IMR-90 (cell line): ENCODE results near the gene MMP27. TPM values are rescaled to one million over a fixed set of nuclear protein-coding genes. Genes with fewer than 3 reads are reported as not detected.

Experiments
- ATAC-seq: fragments of 200-7000 bp; cut with Tn5 transposase; 2 replicates; pipeline ENCODE4 v1.9.1; 2020; ENCODE audit warnings: low read depth, mild to moderate bottlenecking, moderate library complexity
- BruUV-seq: library from RNA; stranded (reverse); fragments of 400-500 nt; replicated peaks from 2 replicates; lab custom pipeline; 2021; lab: Mats Ljungman, UMichigan
- CTCF ChIA-PET: fragments of 300-600 bp; formaldehyde crosslinking; extraction: SDS; loops from one replicate; lab custom pipeline; 2021; ENCODE audit warnings: antibody characterized with exemption; lab: Yijun Ruan, JAX
- POLR2A ChIA-PET: fragments of 300-600 bp; sonication (Branson Sonifier 250); formaldehyde crosslinking; loops from one replicate; lab custom pipeline; 2022; ENCODE audit warnings: antibody characterized with exemption; ENCODE audit not compliant: unreplicated experiment; lab: Charles Lee
- DNase-seq: peaks from one replicate; pipeline ENCODE4 v3.0.0; 2013
- H2AFZ ChIP-seq: replicated peaks from 2 replicates; pipeline ENCODE3; 2013; ENCODE audit warnings: low read length, mild to moderate bottlenecking; ENCODE audit not compliant: poor library complexity
- H2AK5ac ChIP-seq: 2 replicates; pipeline ENCODE4 v1.6.1; 2013; ENCODE audit warnings: low read depth, low read length, inconsistent platforms
- H2AK9ac ChIP-seq: replicated peaks from 2 replicates; pipeline ENCODE3; 2013; ENCODE audit warnings: mild to moderate bottlenecking, low read depth, low read length, moderate library complexity; ENCODE audit not compliant: poor library complexity
- H2BK120ac ChIP-seq: 2 replicates; pipeline ENCODE4 v1.6.1; 2013; ENCODE audit warnings: low read depth, low read length, inconsistent platforms
- H2BK15ac ChIP-seq: 3 replicates; pipeline ENCODE4 v1.6.1; 2013; ENCODE audit warnings: low read depth, low read length, inconsistent platforms
- H2BK20ac ChIP-seq: 2 replicates; pipeline ENCODE4 v1.6.1; 2013; ENCODE audit warnings: low read depth, mild to moderate bottlenecking, inconsistent platforms, low read length, moderate library complexity
- H2BK5ac ChIP-seq: 2 replicates; pipeline ENCODE4 v1.6.1; 2013; ENCODE audit warnings: mild to moderate bottlenecking, low read depth, low read length, inconsistent platforms; ENCODE audit not compliant: poor library complexity, severe bottlenecking
- H3K14ac ChIP-seq: replicated peaks from 2 replicates; pipeline ENCODE4 v1.6.1; 2013; ENCODE audit warnings: low read depth, low read length, inconsistent platforms
- H3K18ac ChIP-seq: 2 replicates; pipeline ENCODE4 v1.6.1; 2013; ENCODE audit warnings: low read depth, low read length, control low read depth
- H3K23ac ChIP-seq: 2 replicates; pipeline ENCODE4 v1.6.1; 2013; ENCODE audit warnings: low read depth, low read length, inconsistent platforms
- H3K27ac ChIP-seq: 2 replicates; pipeline ENCODE4 v1.5.1; 2013; ENCODE audit warnings: mild to moderate bottlenecking, control low read depth, low read length; ENCODE audit not compliant: insufficient read depth
- H3K27me3 ChIP-seq: 2 replicates; pipeline ENCODE4 v1.6.1; 2013; ENCODE audit warnings: low read length; ENCODE audit not compliant: control insufficient read depth, insufficient read depth
- H3K36me3 ChIP-seq: 2 replicates; pipeline ENCODE4 v1.6.1; 2013; ENCODE audit warnings: low read length, mixed read lengths; ENCODE audit not compliant: control insufficient read depth, insufficient read depth
- H3K4ac ChIP-seq: 2 replicates; pipeline ENCODE4 v1.6.1; 2013; ENCODE audit warnings: low read depth, low read length, inconsistent platforms
- H3K4me1 ChIP-seq: 2 replicates; pipeline ENCODE4 v1.6.1; 2013; ENCODE audit warnings: low read length, mixed read lengths; ENCODE audit not compliant: control insufficient read depth, insufficient read depth
- H3K4me2 ChIP-seq: 2 replicates; pipeline ENCODE4 v1.6.1; 2013; ENCODE audit warnings: low read depth, mild to moderate bottlenecking, control low read depth, low read length, moderate library complexity
- H3K4me3 ChIP-seq: 2 replicates; pipeline ENCODE4 v1.5.1; 2013; ENCODE audit warnings: low read depth, mild to moderate bottlenecking, control low read depth, low read length, moderate library complexity; ENCODE audit not compliant: insufficient read depth
- H3K56ac ChIP-seq: 2 replicates; pipeline ENCODE4 v1.6.1; 2013; ENCODE audit warnings: low read length, inconsistent platforms; ENCODE audit not compliant: insufficient read depth; ENCODE audit errors: extremely low read depth
- H3K79me1 ChIP-seq, 2 experiments: 2 replicates each; pipeline ENCODE4 v1.6.1; 2013; ENCODE audit warnings: low read length in 2 of 2, inconsistent platforms in 1 of 2, low read depth in 1 of 2
- H3K9ac ChIP-seq: 2 replicates; pipeline ENCODE4 v1.6.1; 2013; ENCODE audit warnings: low read depth, low read length, control low read depth
- H3K9me1 ChIP-seq: 2 replicates; pipeline ENCODE4 v1.6.1; 2013; ENCODE audit warnings: low read length, inconsistent platforms; ENCODE audit not compliant: insufficient read depth
- H3K9me3 ChIP-seq: 2 replicates; pipeline ENCODE4 v1.6.1; 2013; ENCODE audit warnings: low read length; ENCODE audit not compliant: control insufficient read depth, insufficient read depth
- H4K20me1 ChIP-seq: 2 replicates; pipeline ENCODE4 v1.6.1; 2013; ENCODE audit warnings: low read length, inconsistent platforms; ENCODE audit not compliant: insufficient read depth
- H4K5ac ChIP-seq: 2 replicates; pipeline ENCODE4 v1.6.1; 2013; ENCODE audit warnings: mild to moderate bottlenecking, low read depth, low read length, control low read depth
- H4K8ac ChIP-seq, 2 experiments: 2 replicates each; pipeline ENCODE4 v1.6.1; 2013; ENCODE audit warnings: low read depth in 2 of 2, low read length in 2 of 2, control low read depth in 1 of 2, inconsistent platforms in 1 of 2
- H4K91ac ChIP-seq: 2 replicates; pipeline ENCODE4 v1.6.1; 2013; ENCODE audit warnings: low read depth, low read length, inconsistent platforms; ENCODE audit not compliant: insufficient read depth
- CEBPB ChIP-seq: IDR thresholded peaks from 2 replicates; pipeline ENCODE4 v1.6.1; 2012; ENCODE audit warnings: low read depth, low read length, improper control_type of control experiment
- CTCF ChIP-seq: conservative IDR thresholded peaks from 2 replicates; pipeline ENCODE4 v1.5.1; 2012; ENCODE audit warnings: mild to moderate bottlenecking, low read depth, low read length, improper control_type of control experiment
- RCOR1 ChIP-seq: IDR thresholded peaks from 2 replicates; pipeline ENCODE4 v1.6.1; 2012; ENCODE audit warnings: mild to moderate bottlenecking, low read length, improper control_type of control experiment; ENCODE audit not compliant: insufficient replicate concordance
- USF2 ChIP-seq: fragments of 150-350 bp; IDR thresholded peaks from 2 replicates; pipeline ENCODE4 v1.6.1; 2017; ENCODE audit warnings: mild to moderate bottlenecking, antibody characterized with exemption, low read length, low read depth
- dilution Hi-C: fragments of 300-500 bp; cut with HindIII; formaldehyde crosslinking; loops from one replicate; pipeline ENCODE4 v1.14.3; 2018; ENCODE audit warnings: low sequenced_read_pairs; ENCODE audit not compliant: unreplicated experiment
- in situ Hi-C: fragments of 300-500 bp; cut with MboI; formaldehyde crosslinking; loops from 3 replicates; pipeline ENCODE4 v1.14.3; 2019; ENCODE audit warnings: low sequenced_read_pairs, inconsistent platforms, mixed read lengths
- intact Hi-C: fragments of 100-400 bp; cut with micrococcal nuclease; formaldehyde crosslinking; loops from 2 replicates; pipeline ENCODE4 v1.10.0; 2022
- polyA plus RNA-seq, 3 experiments: library from polyadenylated mRNA; depleted of rRNA; stranded (reverse); fragments of >200 nt; gene quantifications; 2 replicates each; pipeline ENCODE4 v1.2.3, GENCODE V29; 2012; ENCODE audit warnings: low replicate concordance in 1 of 3
- total RNA-seq: library from RNA; depleted of rRNA; stranded (reverse); fragments of >200 nt; gene quantifications from 2 replicates; pipeline ENCODE4 v1.2.3, GENCODE V29; 2012

Gene MMP27
- total and polyA plus RNA-seq, 2 of the 4 experiments (the other 2 are of a cell fraction), result not detected

GRCh38 chr11:102734650-102735049, 29.1 kb upstream of the MMP27 start:
- no peaks in the 10 kb centered on the region for H4K20me1 ChIP-seq
- no peak overlapping the region for H3K4me2 ChIP-seq
- H2BK20ac ChIP-seq, result no peak overlapping the region
- no peaks in the 10 kb centered on the region for H3K36me3 ChIP-seq
- H3K27ac ChIP-seq, result no peak overlapping the region
- no peaks in the 10 kb centered on the region for H3K79me1 ChIP-seq
- ATAC-seq, result no peak
- peaks cover 7% of the 10 kb centered on the region for H3K9me1 ChIP-seq
- H2AK5ac ChIP-seq, result no peak overlapping the region
- no peak overlapping the region for H3K4me3 ChIP-seq
- no peaks in the 10 kb centered on the region for H3K9me3 ChIP-seq
- TF ChIP-seq USF2 (no peak), CEBPB (no peak), CTCF (no peak), RCOR1 (no peak)
- no peak overlapping the region for H2BK15ac ChIP-seq
- no peak overlapping the region for H2BK120ac ChIP-seq
- H3K14ac ChIP-seq, result no peak overlapping the region
- H4K5ac ChIP-seq, result no peak overlapping the region
- H3K27me3 ChIP-seq, result peaks cover 16% of the 10 kb centered on the region
- H3K18ac ChIP-seq, result no peak overlapping the region
- no peak overlapping the region for H2AFZ ChIP-seq
- no peak overlapping the region for H2BK5ac ChIP-seq
- dilution Hi-C loops, result no loop called here
- no peak overlapping the region for H3K56ac ChIP-seq
- H2AK9ac ChIP-seq, result no peak overlapping the region
- no peak for DNase-seq
- intact Hi-C loops, result no loop called here
- H4K91ac ChIP-seq, result no peak overlapping the region
- H3K4ac ChIP-seq, result no peak overlapping the region
- H3K23ac ChIP-seq, result no peak overlapping the region
- in situ Hi-C loops, result no loop called here
- no TSS peak for BruUV-seq
- POLR2A ChIA-PET, result no interaction called here
- CTCF ChIA-PET, result interaction anchor here (0.6 to 1.0 kb wide), 2 partner anchors 51 to 206 kb away, joined by 3 read pairs; no protein-coding TSS in a partner anchor
- H3K4me1 ChIP-seq, result peaks cover 6% of the 10 kb centered on the region
- H3K9ac ChIP-seq, result no peak overlapping the region
- no peak overlapping the region for H4K8ac ChIP-seq
